NCI-H146 treated with DMSO at 0.1 percent for 48 hours (cell line): ENCODE measurements around the gene NAT16.
"Not testable (repeated sequence)": the region's sequence is repeated elsewhere in the genome, so short reads cannot be mapped to it uniquely, and the experiment has no call there.

Source experiments
- DNase-seq: peaks from one replicate; lab custom pipeline; 2025; ENCODE audit not compliant: unreplicated experiment; lab: John Stamatoyannopoulos, UW

Gene NAT16

GRCh38 chr7:101180130-101180755, at the start of gene NAT16:
NAT16 (minus strand) TSS chr7:101180293; CDS start chr7:101174807, 5,486 bp downstream.
- DNase-seq, result no peak

GRCh38 chr7:101226721-101227120, 46.6 kb upstream of the NAT16 start:
- DNase-seq, result no peak

- DNase-seq, result no peak
Measured at GRCh38 chr7:101225650-101226049, 45.6 kb upstream of the NAT16 start.

- no peak for DNase-seq
Measured at GRCh38 chr7:101223528-101223927, 43.4 kb upstream of the NAT16 start.

- DNase-seq, result no peak
Measured at GRCh38 chr7:101222275-101222830, 42.3 kb upstream of the NAT16 start.

- no peak for DNase-seq
Measured at GRCh38 chr7:101220295-101220694, 40.2 kb upstream of the NAT16 start.

GRCh38 chr7:101218236-101219125, 38.4 kb upstream of the NAT16 start:
- DNase-seq, result no peak

GRCh38 chr7:101217388-101218235, 37.5 kb upstream of the NAT16 start, which contains the start of the genes PLOD3 and ZNHIT1:
PLOD3 (minus strand) TSS chr7:101217581; CDS start chr7:101217274, 307 bp downstream.
ZNHIT1 (plus strand) TSS chr7:101218165; CDS start chr7:101218196, 31 bp downstream.
- peak; percentile 93 for DNase-seq

GRCh38 chr7:101216860-101217387, 36.8 kb upstream of the NAT16 start:
- no peak for DNase-seq

- no peak for DNase-seq
Measured at GRCh38 chr7:101216001-101216859, 36.1 kb upstream of the NAT16 start.

- no peak for DNase-seq
Measured at GRCh38 chr7:101212014-101212413, 31.9 kb upstream of the NAT16 start.

GRCh38 chr7:101211501-101211900, 31.4 kb upstream of the NAT16 start:
- DNase-seq, result no peak

GRCh38 chr7:101210143-101210542, 30.1 kb upstream of the NAT16 start:
- DNase-seq, result no peak

- no peak for DNase-seq
Measured at GRCh38 chr7:101208794-101209193, 28.7 kb upstream of the NAT16 start.

GRCh38 chr7:101207459-101207858, 27.4 kb upstream of the NAT16 start:
- DNase-seq, result no peak

- no peak for DNase-seq
Measured at GRCh38 chr7:101206665-101207042, 26.6 kb upstream of the NAT16 start.

- no peak for DNase-seq
Measured at GRCh38 chr7:101205901-101206664, 26.0 kb upstream of the NAT16 start.

GRCh38 chr7:101203740-101204738, 23.9 kb upstream of the NAT16 start:
- DNase-seq, result not testable (repeated sequence)
